PC-3 (cell line): ENCODE measurements around the gene CCNB1IP1. TPM values are rescaled to one million over a fixed set of nuclear protein-coding genes. Genes with fewer than 3 reads are reported as not detected.

Experiments
- ATAC-seq: fragments of 200-7000 bp; cut with Tn5 transposase; 2 replicates; pipeline ENCODE4 v1.9.1; 2020; ENCODE audit warnings: mild to moderate bottlenecking, moderate library complexity
- BruUV-seq: library from RNA; stranded (reverse); fragments of 400-500 nt; replicated peaks from 2 replicates; lab custom pipeline; 2021; lab: Mats Ljungman, UMichigan
- CTCF ChIA-PET: fragments of 300-600 bp; sonication (Branson Sonifier 250); formaldehyde crosslinking; loops from one replicate; lab custom pipeline; 2022; ENCODE audit warnings: antibody characterized with exemption; lab: Charles Lee
- POLR2A ChIA-PET: fragments of 300-600 bp; sonication (Branson Sonifier 250); formaldehyde crosslinking; loops from one replicate; lab custom pipeline; 2022; ENCODE audit warnings: antibody characterized with exemption; ENCODE audit not compliant: unreplicated experiment; lab: Charles Lee
- DNase-seq: peaks from one replicate; pipeline ENCODE4 v3.0.0-alpha.2; 2015
- H2AFZ ChIP-seq: fragments of 300-600 bp; sonication (generic); 2 replicates; pipeline ENCODE4 v1.6.0; 2016; ENCODE audit warnings: antibody characterized with exemption, low read length
- H3F3A ChIP-seq: fragments of 300-600 bp; sonication (generic); one replicate; pipeline ENCODE4 v1.6.0; 2017; ENCODE audit warnings: antibody characterized with exemption, low read length, control low read depth, mild to moderate bottlenecking; ENCODE audit not compliant: unreplicated experiment
- H3K27ac ChIP-seq: fragments of 300-600 bp; sonication (generic); 2 replicates; pipeline ENCODE4 v1.5.1; 2016; ENCODE audit warnings: mild to moderate bottlenecking, low read length
- H3K27me3 ChIP-seq: fragments of 300-600 bp; sonication (generic); 2 replicates; pipeline ENCODE4 v1.6.1; 2016; ENCODE audit warnings: low read length, mixed read lengths
- H3K36me3 ChIP-seq: fragments of 300-600 bp; sonication (generic); 2 replicates; pipeline ENCODE4 v1.6.1; 2016; ENCODE audit warnings: low read depth, mixed run types, low read length, mixed read lengths
- H3K4me1 ChIP-seq: fragments of 300-600 bp; sonication (generic); 2 replicates; pipeline ENCODE4 v1.5.1; 2016; ENCODE audit warnings: low read length; ENCODE audit not compliant: insufficient read depth
- H3K4me2 ChIP-seq: fragments of 300-600 bp; sonication (generic); 2 replicates; pipeline ENCODE4 v1.6.0; 2016; ENCODE audit warnings: low read length
- H3K4me3 ChIP-seq: fragments of 300-600 bp; sonication (generic); 2 replicates; pipeline ENCODE4 v1.5.1; 2016; ENCODE audit warnings: mild to moderate bottlenecking, low read length, mixed read lengths
- H3K79me2 ChIP-seq: fragments of 300-600 bp; sonication (generic); 2 replicates; pipeline ENCODE4 v1.6.1; 2017; ENCODE audit warnings: low read length, mixed read lengths
- H3K9ac ChIP-seq: fragments of 300-600 bp; sonication (generic); 2 replicates; pipeline ENCODE4 v1.6.0; 2016; ENCODE audit warnings: mild to moderate bottlenecking, low read length
- H3K9me2 ChIP-seq: fragments of 300-600 bp; sonication (generic); replicated peaks from 2 replicates; pipeline ENCODE4 v1.6.1; 2016; ENCODE audit warnings: mixed run types, low read length, mixed read lengths
- H3K9me3 ChIP-seq: fragments of 300-600 bp; sonication (generic); 2 replicates; pipeline ENCODE4 v1.6.1; 2016; ENCODE audit warnings: low read length, mixed read lengths
- H4K20me1 ChIP-seq: fragments of 300-600 bp; sonication (generic); 2 replicates; pipeline ENCODE4 v1.6.1; 2016; ENCODE audit warnings: low read length, mixed read lengths
- CTCF ChIP-seq: fragments of 300-600 bp; sonication (generic); conservative IDR thresholded peaks from 2 replicates; pipeline ENCODE4 v1.5.1; 2017; ENCODE audit warnings: antibody characterized with exemption, low read depth, mild to moderate bottlenecking, low read length
- EZH2 ChIP-seq: fragments of 300-600 bp; sonication (generic); IDR thresholded peaks from one replicate; pipeline ENCODE4 v1.6.1; 2017; ENCODE audit warnings: antibody characterized with exemption, mild to moderate bottlenecking, low read length; ENCODE audit not compliant: unreplicated experiment
- EZH2phosphoT487 ChIP-seq: fragments of 300-600 bp; sonication (generic); IDR thresholded peaks from 2 replicates; pipeline ENCODE4 v1.6.1; 2018; ENCODE audit warnings: mild to moderate bottlenecking, antibody characterized with exemption, low read length, borderline replicate concordance
- intact Hi-C: fragments of 100-400 bp; cut with micrococcal nuclease; formaldehyde crosslinking; loops from 2 replicates; pipeline ENCODE4 v1.9.0; 2023
- total RNA-seq: library from RNA; depleted of rRNA; stranded (reverse); fragments of >200 nt; gene quantifications from 2 replicates; pipeline ENCODE4 v1.2.3, GENCODE V29; 2014

Gene CCNB1IP1
- total RNA-seq, 1 experiment from 2014 or later = 32.8 TPM

- no peaks in the 10 kb centered on the region for H3K9me2 ChIP-seq
- H3K4me1 ChIP-seq = no peaks in the 10 kb centered on the region
- BruUV-seq = no TSS peak
- CTCF ChIA-PET = no interaction called here
- peaks cover 16% of the 10 kb centered on the region; the same call in 1 of the 2 replicates for H3K36me3 ChIP-seq
- H3K27ac ChIP-seq = no peak overlapping the region
- H4K20me1 ChIP-seq = no peaks in the 10 kb centered on the region
- no peaks in the 10 kb centered on the region for H3K79me2 ChIP-seq
- ATAC-seq = no peak
- no peak overlapping the region for H3K9ac ChIP-seq
- intact Hi-C loops = no loop called here
- no peaks in the 10 kb centered on the region for H3K9me3 ChIP-seq
- no peaks in the 10 kb centered on the region for H3K27me3 ChIP-seq
- POLR2A ChIA-PET = interaction anchor here (0.6 kb wide), 1 partner anchor 34 kb away, joined by 3 read pairs; no protein-coding TSS in a partner anchor
- DNase-seq = no peak
- H3F3A ChIP-seq = no peaks in the 10 kb centered on the region
- no peak overlapping the region for H3K4me3 ChIP-seq
- no peak overlapping the region for H3K4me2 ChIP-seq
- TF ChIP-seq CTCF (no peak), EZH2phosphoT487 (no peak), EZH2 (no peak)
- H2AFZ ChIP-seq = no peak overlapping the region
Measured at GRCh38 chr14:20377171-20377570, 44.1 kb upstream of the CCNB1IP1 start.

GRCh38 chr14:20376071-20376588 lies 43.1 kb upstream of the CCNB1IP1 start:
- no peak overlapping the region for H3K27ac ChIP-seq
- no peaks in the 10 kb centered on the region for H3K4me1 ChIP-seq
- no peaks in the 10 kb centered on the region for H3K79me2 ChIP-seq
- no peak overlapping the region for H3K4me3 ChIP-seq
- H3K27me3 ChIP-seq = no peaks in the 10 kb centered on the region
- ATAC-seq (no peak), DNase-seq (no peak)
- no peak overlapping the region for H3K4me2 ChIP-seq
- no TSS peak for BruUV-seq
- no peaks in the 10 kb centered on the region for H4K20me1 ChIP-seq
- no peak overlapping the region for H3K9ac ChIP-seq
- H3K9me2 ChIP-seq = no peaks in the 10 kb centered on the region
- intact Hi-C loops = no loop called here
- CTCF ChIA-PET = no interaction called here
- no peak overlapping the region for H2AFZ ChIP-seq
- peaks cover 17% of the 10 kb centered on the region; the same call in 1 of the 2 replicates for H3K36me3 ChIP-seq
- H3K9me3 ChIP-seq = no peaks in the 10 kb centered on the region
- POLR2A ChIA-PET = interaction anchor here (0.6 kb wide), 1 partner anchor 56 kb away, joined by 5 read pairs; no protein-coding TSS in a partner anchor
- TF ChIP-seq EZH2 (no peak), CTCF (no peak), EZH2phosphoT487 (no peak)
- no peaks in the 10 kb centered on the region for H3F3A ChIP-seq

GRCh38 chr14:20375471-20375870 lies 42.4 kb upstream of the CCNB1IP1 start:
- no peak overlapping the region for H3K27ac ChIP-seq
- ChIA-PET CTCF (no interaction called here), POLR2A (interaction anchor here (0.6 kb wide), 1 partner anchor 57 kb away, joined by 5 read pairs; no protein-coding TSS in a partner anchor)
- no peak for TF ChIP-seq EZH2phosphoT487
- TF ChIP-seq CTCF = no peak
- TF ChIP-seq EZH2 = no peak
- no peak overlapping the region for H3K9ac ChIP-seq
- DNase-seq (no peak), ATAC-seq (no peak)
- no peaks in the 10 kb centered on the region for H3F3A ChIP-seq
- H2AFZ ChIP-seq = no peak overlapping the region
- no peak overlapping the region for H3K4me2 ChIP-seq
- intact Hi-C loops = no loop called here
- no TSS peak for BruUV-seq
- H3K79me2 ChIP-seq = no peaks in the 10 kb centered on the region
- no peaks in the 10 kb centered on the region for H4K20me1 ChIP-seq
- H3K4me1 ChIP-seq = no peaks in the 10 kb centered on the region
- H3K27me3 ChIP-seq = no peaks in the 10 kb centered on the region
- H3K4me3 ChIP-seq = no peak overlapping the region
- no peaks in the 10 kb centered on the region for H3K9me2 ChIP-seq
- H3K9me3 ChIP-seq = no peaks in the 10 kb centered on the region
- H3K36me3 ChIP-seq = peaks cover 19% of the 10 kb centered on the region; the same call in 1 of the 2 replicates
